Effector CD8-positive, alpha-beta T cell (primary cell): ENCODE data around the gene AGPS.

Experiments
- DNase-seq: peaks from one replicate; lab custom pipeline; 2025; lab: John Stamatoyannopoulos, UW

AGPS gene

DNA sequence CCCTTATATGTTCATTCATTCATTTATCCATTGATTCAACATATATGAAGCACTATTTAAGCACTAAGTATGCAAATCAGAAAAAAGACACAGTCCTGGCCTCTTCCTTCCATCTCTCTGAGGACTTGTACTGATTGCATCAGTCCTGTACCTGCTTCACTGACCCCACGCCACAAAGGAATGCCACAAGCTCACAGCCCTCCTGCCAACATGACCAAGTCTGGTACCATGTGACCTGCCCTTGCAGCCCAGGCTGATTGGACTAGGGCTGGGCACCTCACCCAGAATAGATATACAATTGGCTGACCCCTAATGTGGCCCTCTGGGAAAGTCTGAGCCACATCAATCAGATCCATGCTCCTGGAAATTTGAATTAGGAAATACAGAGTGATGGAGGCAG, 196.6 kb downstream of the AGPS start:
- DNase-seq: no peak

- no peak for DNase-seq
Measured at GRCh38 chr2:177592397-177592796, 199.8 kb downstream of the AGPS start.

DNA sequence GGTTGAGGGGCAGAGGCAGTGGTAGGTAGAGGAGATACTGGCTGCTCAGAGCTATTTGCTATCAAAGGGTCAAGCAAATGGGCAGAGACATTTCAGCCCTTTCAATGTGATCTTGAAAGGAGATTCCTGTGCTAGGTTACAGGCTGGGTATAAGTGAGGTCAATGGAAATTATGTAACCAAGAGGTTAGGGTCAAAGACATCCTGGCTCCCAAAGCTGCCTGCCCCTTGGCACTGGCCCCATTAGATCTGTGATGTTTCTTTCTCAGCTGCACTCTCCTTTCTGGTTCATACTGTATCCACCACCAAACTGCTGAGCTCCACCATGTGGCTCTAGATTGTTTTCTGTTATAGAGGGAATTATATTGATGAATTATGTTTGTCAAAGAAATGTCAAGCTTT, 200.4 kb downstream of the AGPS start:
- DNase-seq: no peak

DNA sequence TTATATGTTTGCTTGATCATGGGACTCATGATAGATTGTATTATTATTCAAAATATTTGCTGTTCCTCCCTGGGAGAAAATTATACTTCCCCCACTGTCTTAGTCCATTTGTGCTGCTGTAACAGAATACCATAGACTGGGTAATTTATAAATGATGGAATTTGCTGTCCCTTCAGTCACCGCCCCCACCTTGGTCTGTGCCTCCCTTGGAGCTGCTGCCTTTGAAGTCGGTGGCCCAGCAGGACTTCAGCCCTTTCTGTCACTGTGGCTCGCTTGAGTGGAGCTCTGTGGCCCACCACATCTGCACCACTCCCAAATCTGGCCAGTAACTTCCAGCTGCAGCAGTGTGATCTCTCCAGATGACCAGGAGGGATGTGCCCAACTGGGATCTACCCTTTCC, 200.8 kb downstream of the AGPS start:
- DNase-seq: no peak
